RWPE2 (cell line): ENCODE measurements around the gene PCF11.

Experiments used
- ATAC-seq: fragments of 200-7000 bp; cut with Tn5 transposase; 3 replicates; pipeline ENCODE4 v1.9.1; 2021; ENCODE audit warnings: low read depth
- DNase-seq: peaks from one replicate; pipeline ENCODE4 v3.0.0-alpha.2; 2020; ENCODE audit warnings: low spot score
- H3K27ac ChIP-seq: fragments of 450-650 bp; 2 replicates; pipeline ENCODE4 v1.5.1; 2017; ENCODE audit warnings: mild to moderate bottlenecking; ENCODE audit not compliant: poor library complexity, severe bottlenecking
- H3K27me3 ChIP-seq: fragments of 250-450 bp; sonication (Bioruptor Pico); 2 replicates; pipeline ENCODE4 v1.5.1; 2021; ENCODE audit warnings: mild to moderate bottlenecking, moderate library complexity; ENCODE audit not compliant: insufficient read depth, poor library complexity, severe bottlenecking
- H3K36me3 ChIP-seq: fragments of 250-450 bp; sonication (Bioruptor Pico); 2 replicates; pipeline ENCODE4 v1.5.1; 2020; ENCODE audit warnings: low read depth, mild to moderate bottlenecking, moderate library complexity
- H3K4me1 ChIP-seq: fragments of 250-450 bp; sonication (Bioruptor Pico); 2 replicates; pipeline ENCODE4 v1.5.1; 2021; ENCODE audit warnings: mild to moderate bottlenecking, moderate library complexity; ENCODE audit not compliant: insufficient read depth, poor library complexity, severe bottlenecking
- H3K4me3 ChIP-seq: fragments of 250-450 bp; sonication (Bioruptor Pico); 2 replicates; pipeline ENCODE4 v1.5.1; 2021; ENCODE audit warnings: mild to moderate bottlenecking, moderate library complexity; ENCODE audit not compliant: severe bottlenecking
- H3K9me3 ChIP-seq: fragments of 250-450 bp; sonication (Bioruptor Pico); 2 replicates; pipeline ENCODE4 v1.5.1; 2021; ENCODE audit warnings: mild to moderate bottlenecking, moderate library complexity; ENCODE audit not compliant: severe bottlenecking
- TF ChIP-seq, protein P1 (sequence below): fragments of 450-650 bp; IDR thresholded peaks from one replicate; pipeline ENCODE4 v1.5.1; 2017; ENCODE audit warnings: mild to moderate bottlenecking, moderate library complexity; ENCODE audit not compliant: poor library complexity, severe bottlenecking

The PCF11 gene

DNA sequence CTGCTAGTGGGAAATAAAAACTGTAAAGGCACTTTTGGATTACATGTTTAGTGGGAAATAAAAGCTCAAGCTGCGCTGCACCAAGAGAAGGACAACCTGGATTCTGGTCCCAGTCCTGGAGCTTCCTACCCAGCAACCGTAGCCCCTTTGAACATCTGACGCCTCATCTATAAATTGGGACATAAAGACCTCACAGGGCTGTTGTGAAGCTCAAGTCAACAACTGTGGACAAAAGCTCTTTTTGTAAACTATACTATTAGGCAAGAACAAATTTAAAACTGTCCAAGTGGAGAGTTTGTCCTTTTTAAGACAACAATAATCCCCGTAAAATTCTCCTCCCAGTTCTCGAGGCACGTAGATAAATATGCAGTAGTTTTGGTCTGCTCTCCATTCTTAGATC, 17.6 kb upstream of the PCF11 start:
- H3K9me3 ChIP-seq = no peaks in the 10 kb centered on the region
- H3K27me3 ChIP-seq = no peaks in the 10 kb centered on the region
- H3K4me3 ChIP-seq = no peak overlapping the region
- H3K36me3 ChIP-seq = no peaks in the 10 kb centered on the region
- TF ChIP-seq, protein P1, sequence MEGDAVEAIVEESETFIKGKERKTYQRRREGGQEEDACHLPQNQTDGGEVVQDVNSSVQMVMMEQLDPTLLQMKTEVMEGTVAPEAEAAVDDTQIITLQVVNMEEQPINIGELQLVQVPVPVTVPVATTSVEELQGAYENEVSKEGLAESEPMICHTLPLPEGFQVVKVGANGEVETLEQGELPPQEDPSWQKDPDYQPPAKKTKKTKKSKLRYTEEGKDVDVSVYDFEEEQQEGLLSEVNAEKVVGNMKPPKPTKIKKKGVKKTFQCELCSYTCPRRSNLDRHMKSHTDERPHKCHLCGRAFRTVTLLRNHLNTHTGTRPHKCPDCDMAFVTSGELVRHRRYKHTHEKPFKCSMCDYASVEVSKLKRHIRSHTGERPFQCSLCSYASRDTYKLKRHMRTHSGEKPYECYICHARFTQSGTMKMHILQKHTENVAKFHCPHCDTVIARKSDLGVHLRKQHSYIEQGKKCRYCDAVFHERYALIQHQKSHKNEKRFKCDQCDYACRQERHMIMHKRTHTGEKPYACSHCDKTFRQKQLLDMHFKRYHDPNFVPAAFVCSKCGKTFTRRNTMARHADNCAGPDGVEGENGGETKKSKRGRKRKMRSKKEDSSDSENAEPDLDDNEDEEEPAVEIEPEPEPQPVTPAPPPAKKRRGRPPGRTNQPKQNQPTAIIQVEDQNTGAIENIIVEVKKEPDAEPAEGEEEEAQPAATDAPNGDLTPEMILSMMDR = no peak
- no peak overlapping the region for H3K27ac ChIP-seq
- ATAC-seq (no peak), DNase-seq (no peak)
- no peaks in the 10 kb centered on the region for H3K4me1 ChIP-seq

DNA sequence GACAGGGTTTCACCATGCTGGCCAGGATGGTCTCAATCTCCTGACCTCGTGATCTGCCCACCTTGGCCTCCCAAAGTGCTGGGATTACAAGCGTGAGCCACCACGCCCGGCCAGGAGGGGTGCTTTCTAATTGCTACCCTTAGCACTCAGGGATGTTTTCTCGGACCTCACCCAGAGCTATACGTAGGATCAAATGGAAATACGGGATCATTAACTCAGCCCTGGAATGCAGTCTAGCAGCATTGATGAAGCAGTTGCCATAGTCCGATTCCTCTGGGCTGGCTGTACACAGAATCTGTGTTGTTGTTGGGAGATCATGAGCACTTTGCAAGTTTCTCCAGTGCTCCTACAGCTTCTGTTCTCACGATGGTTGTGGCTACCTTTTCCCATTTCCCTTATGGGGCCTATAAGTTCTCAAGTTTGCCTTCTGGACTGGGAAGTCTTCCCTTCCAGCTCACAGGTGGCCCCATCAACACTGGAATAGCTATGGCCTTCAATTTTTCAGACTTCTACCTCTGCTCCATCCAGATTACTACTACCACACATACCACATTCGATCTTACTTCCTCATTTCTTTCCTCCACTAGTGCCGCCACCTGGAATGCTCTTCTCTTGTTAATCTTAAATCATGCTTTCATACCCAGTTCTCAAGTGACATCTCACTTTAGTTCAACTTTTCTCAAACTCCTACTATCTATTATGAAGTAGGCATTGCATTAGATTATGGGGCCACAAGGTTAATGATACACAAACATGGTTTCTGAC, 16.1 kb upstream of the PCF11 start:
- no peak for ATAC-seq
- Histone ChIP-seq H3K4me3 (no peak overlapping the region), H3K9me3 (no peaks in the 10 kb centered on the region), H3K27ac (no peak overlapping the region), H3K36me3 (no peaks in the 10 kb centered on the region), H3K27me3 (no peaks in the 10 kb centered on the region), H3K4me1 (no peaks in the 10 kb centered on the region)
- TF ChIP-seq, protein P1 = no peak
- no peak for DNase-seq

DNA sequence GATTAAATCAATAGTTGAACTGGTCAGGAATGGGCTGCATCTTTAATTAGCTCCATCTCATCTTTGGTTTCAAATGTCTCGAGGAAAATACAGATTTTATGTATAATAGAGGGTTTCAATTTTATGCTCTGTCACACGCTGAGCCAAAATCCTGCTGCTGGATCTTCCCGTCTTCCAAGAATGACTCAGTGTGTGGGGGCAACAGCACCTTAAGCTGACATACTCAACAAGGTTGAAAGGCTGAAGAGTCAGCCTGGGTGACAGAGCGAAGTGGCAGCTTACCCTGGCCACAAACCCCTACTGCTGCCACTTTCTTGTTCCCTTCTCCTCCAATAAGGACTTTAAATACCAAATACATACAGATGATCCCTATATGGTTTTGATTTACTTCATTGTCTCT, 9.0 kb upstream of the PCF11 start:
- no peaks in the 10 kb centered on the region for H3K27me3 ChIP-seq
- H3K4me1 ChIP-seq = peaks cover 10% of the 10 kb centered on the region
- no peaks in the 10 kb centered on the region for H3K9me3 ChIP-seq
- TF ChIP-seq, protein P1 = no peak
- DNase-seq (no peak), ATAC-seq (no peak)
- no peak overlapping the region for H3K27ac ChIP-seq
- H3K36me3 ChIP-seq = no peaks in the 10 kb centered on the region
- H3K4me3 ChIP-seq = no peak overlapping the region

DNA sequence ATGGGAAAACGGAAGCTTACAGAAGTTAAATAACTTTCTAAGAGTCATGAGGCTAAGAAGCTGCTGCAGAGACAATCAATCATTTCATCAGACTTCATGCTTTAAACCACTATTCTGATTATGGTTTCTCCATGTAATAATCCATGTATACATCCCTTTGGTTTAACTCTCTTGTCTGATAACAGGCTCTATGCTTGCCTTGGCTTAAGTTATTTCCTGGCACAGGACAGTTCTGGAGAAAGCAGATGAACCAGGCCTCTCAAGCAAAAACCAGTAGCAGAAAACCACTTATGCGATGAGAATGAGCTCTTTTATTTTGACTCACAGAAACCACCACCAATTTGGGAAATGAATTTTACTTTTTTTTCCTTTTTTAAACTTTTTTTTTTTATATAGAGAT, 6.5 kb upstream of the PCF11 start:
- Histone ChIP-seq H3K27me3 (no peaks in the 10 kb centered on the region), H3K9me3 (no peaks in the 10 kb centered on the region), H3K4me3 (no peak overlapping the region), H3K27ac (no peak overlapping the region), H3K4me1 (peaks cover 10% of the 10 kb centered on the region), H3K36me3 (no peaks in the 10 kb centered on the region)
- DNase-seq (no peak), ATAC-seq (no peak)
- TF ChIP-seq, protein P1 = no peak

DNA sequence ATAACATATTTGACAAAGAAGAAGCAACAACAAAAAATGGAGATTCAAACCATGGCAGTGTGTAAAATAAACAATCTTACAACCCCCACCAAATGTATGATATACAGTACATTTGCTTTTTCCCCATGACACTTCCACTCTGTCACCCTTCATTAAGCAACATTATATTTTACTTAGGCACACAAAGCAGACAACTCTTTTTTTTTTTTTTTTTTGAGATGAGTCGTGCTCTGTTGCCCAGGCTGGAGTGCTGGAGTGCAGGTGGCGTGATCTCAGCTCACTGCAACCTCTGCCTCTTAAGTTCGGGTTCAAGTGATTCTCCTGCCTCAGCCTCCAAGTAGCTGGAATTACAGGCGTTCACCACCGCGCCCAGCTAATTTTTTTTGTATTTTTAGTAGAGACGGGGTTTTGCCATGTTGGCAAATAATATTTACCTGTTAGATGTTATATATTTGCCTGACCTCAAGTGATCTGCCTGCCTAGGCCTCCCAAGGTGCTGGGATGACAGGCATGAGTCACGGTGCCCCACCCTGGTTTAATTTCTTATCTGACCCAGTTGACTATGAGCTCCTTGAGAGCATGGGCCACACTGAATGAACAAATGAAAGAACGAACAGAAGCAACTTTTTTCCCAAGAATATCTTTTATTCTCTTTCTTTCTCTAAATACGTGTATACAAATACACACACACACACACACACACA, 5.5 kb upstream of the PCF11 start:
- Histone ChIP-seq H3K27ac (no peak overlapping the region), H3K4me3 (no peak overlapping the region), H3K9me3 (no peaks in the 10 kb centered on the region), H3K27me3 (no peaks in the 10 kb centered on the region), H3K36me3 (no peaks in the 10 kb centered on the region), H3K4me1 (peaks cover 10% of the 10 kb centered on the region)
- ATAC-seq (no peak), DNase-seq (no peak)
- TF ChIP-seq, protein P1 = no peak
